SK-N-SH (cell line): ENCODE data around the gene NPHP1.

ENCODE experiments used
- CHD2 ChIP-seq: fragments of 150-350 bp; IDR thresholded peaks from 2 replicates; pipeline ENCODE4 v1.6.1; 2018; ENCODE audit warnings: low read length; ENCODE audit not compliant: partially characterized antibody
- EZH2phosphoT487 ChIP-seq: fragments of 200-600 bp; sonication (generic); IDR thresholded peaks from 2 replicates; pipeline ENCODE4 v1.6.1; 2017; ENCODE audit warnings: low read depth, mixed run types, mild to moderate bottlenecking, antibody characterized with exemption, moderate library complexity, borderline replicate concordance
- FOXJ3 ChIP-seq: sonication (generic); formaldehyde crosslinking; IDR thresholded peaks from 2 replicates; pipeline ENCODE4 v1.5.1; 2020; ENCODE audit warnings: mild to moderate bottlenecking, missing genetic modification reagents
- GATA2 ChIP-seq: sonication (generic); formaldehyde crosslinking; IDR thresholded peaks from 2 replicates; pipeline ENCODE4 v1.5.0; 2020; ENCODE audit warnings: mild to moderate bottlenecking, missing genetic modification reagents
- NFIC ChIP-seq: IDR thresholded peaks from 2 replicates; pipeline ENCODE4 v1.4.0; 2012; ENCODE audit warnings: borderline replicate concordance
- PBX3 ChIP-seq: IDR thresholded peaks from 2 replicates; pipeline ENCODE4; 2012
- POLR2AphosphoS5 ChIP-seq: IDR thresholded peaks from 2 replicates; pipeline ENCODE4 v1.6.1; 2012; ENCODE audit warnings: low read depth, low read length
- REST ChIP-seq: IDR thresholded peaks from 2 replicates; pipeline ENCODE4 v1.6.1; 2012; ENCODE audit warnings: mild to moderate bottlenecking, low read depth, low read length, moderate library complexity
- SIN3A ChIP-seq: IDR thresholded peaks from 2 replicates; pipeline ENCODE4 v1.6.1; 2012; ENCODE audit warnings: low read depth, mild to moderate bottlenecking, low read length, moderate library complexity, borderline replicate concordance
- TAF1 ChIP-seq: IDR thresholded peaks from 2 replicates; pipeline ENCODE4 v1.6.1; 2012; ENCODE audit warnings: low read depth, mild to moderate bottlenecking, low read length, moderate library complexity, borderline replicate concordance
- TCF12 ChIP-seq: IDR thresholded peaks from 2 replicates; pipeline ENCODE4 v1.4.0; 2012
- TF ChIP-seq, protein P1 (sequence below): fragments of 200-600 bp; sonication (generic); IDR thresholded peaks from 2 replicates; pipeline ENCODE4 v1.6.1; 2017; ENCODE audit warnings: antibody characterized with exemption, mild to moderate bottlenecking, moderate library complexity
- TF ChIP-seq, protein P2 (sequence below): IDR thresholded peaks from 2 replicates; pipeline ENCODE4 v1.4.0; 2012; ENCODE audit warnings: low read depth

- TF ChIP-seq, protein P1, sequence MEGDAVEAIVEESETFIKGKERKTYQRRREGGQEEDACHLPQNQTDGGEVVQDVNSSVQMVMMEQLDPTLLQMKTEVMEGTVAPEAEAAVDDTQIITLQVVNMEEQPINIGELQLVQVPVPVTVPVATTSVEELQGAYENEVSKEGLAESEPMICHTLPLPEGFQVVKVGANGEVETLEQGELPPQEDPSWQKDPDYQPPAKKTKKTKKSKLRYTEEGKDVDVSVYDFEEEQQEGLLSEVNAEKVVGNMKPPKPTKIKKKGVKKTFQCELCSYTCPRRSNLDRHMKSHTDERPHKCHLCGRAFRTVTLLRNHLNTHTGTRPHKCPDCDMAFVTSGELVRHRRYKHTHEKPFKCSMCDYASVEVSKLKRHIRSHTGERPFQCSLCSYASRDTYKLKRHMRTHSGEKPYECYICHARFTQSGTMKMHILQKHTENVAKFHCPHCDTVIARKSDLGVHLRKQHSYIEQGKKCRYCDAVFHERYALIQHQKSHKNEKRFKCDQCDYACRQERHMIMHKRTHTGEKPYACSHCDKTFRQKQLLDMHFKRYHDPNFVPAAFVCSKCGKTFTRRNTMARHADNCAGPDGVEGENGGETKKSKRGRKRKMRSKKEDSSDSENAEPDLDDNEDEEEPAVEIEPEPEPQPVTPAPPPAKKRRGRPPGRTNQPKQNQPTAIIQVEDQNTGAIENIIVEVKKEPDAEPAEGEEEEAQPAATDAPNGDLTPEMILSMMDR: no peak
- no peak for TF ChIP-seq POLR2AphosphoS5
- TF ChIP-seq FOXJ3 (CRISPR knock-in tag): no peak
- TF ChIP-seq TAF1: no peak
- TF ChIP-seq SIN3A: no peak
- TF ChIP-seq REST: no peak
- TF ChIP-seq GATA2 (CRISPR knock-in tag): no peak
- no peak for TF ChIP-seq TCF12
- no peak for TF ChIP-seq CHD2
- TF ChIP-seq, protein P2, sequence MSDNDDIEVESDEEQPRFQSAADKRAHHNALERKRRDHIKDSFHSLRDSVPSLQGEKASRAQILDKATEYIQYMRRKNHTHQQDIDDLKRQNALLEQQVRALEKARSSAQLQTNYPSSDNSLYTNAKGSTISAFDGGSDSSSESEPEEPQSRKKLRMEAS: no peak
- TF ChIP-seq EZH2phosphoT487: no peak
- TF ChIP-seq PBX3: no peak
- TF ChIP-seq NFIC: no peak
These were observed 57.9 kb downstream of the NPHP1 start for GRCh38 chr2:110146945-110147332.
